Astrocyte of the cerebellum (primary cell): ENCODE results near the gene THAP7.

Experiments used
- DNase-seq: peaks from one replicate; pipeline ENCODE4 v3.0.0-alpha.2; 2011; ENCODE audit warnings: low read depth
- H3K4me3 ChIP-seq: 2 replicates; pipeline ENCODE4 v1.5.1; 2011; ENCODE audit warnings: mild to moderate bottlenecking, low read depth, low read length, moderate library complexity
- CTCF ChIP-seq: IDR thresholded peaks from 2 replicates; pipeline ENCODE4 v1.5.1; 2012; ENCODE audit warnings: low read length, low read depth, moderate library complexity, mild to moderate bottlenecking; ENCODE audit errors: missing control alignments
- in situ Hi-C: cut with HindIII; loops from 2 replicates; pipeline ENCODE4 v1.10.0; 2017; ENCODE audit warnings: low sequenced_read_pairs

The THAP7 gene

GRCh38 chr22:20970939-20971657, 30.8 kb downstream of the THAP7 start:
- TF ChIP-seq CTCF: no peak
- in situ Hi-C loops: no loop called here
- no peak for DNase-seq
- H3K4me3 ChIP-seq: no peak overlapping the region

GRCh38 chr22:20968281-20968977, 33.5 kb downstream of the THAP7 start:
- in situ Hi-C loops: no loop called here
- no peak overlapping the region for H3K4me3 ChIP-seq
- no peak for TF ChIP-seq CTCF
- no peak for DNase-seq

GRCh38 chr22:20967697-20968211, 34.2 kb downstream of the THAP7 start:
- in situ Hi-C loops: no loop called here
- no peak for DNase-seq
- H3K4me3 ChIP-seq: no peak overlapping the region
- no peak for TF ChIP-seq CTCF

GRCh38 chr22:20966883-20967696, 34.8 kb downstream of the THAP7 start, which contains the start of gene AIFM3:
Gene AIFM3 (plus strand): TSS chr22:20967255. CDS start chr22:20967945, 690 bp downstream.
- DNase-seq: no peak
- in situ Hi-C loops: no loop called here
- no peak within 1 kb of the TSS for H3K4me3 ChIP-seq

GRCh38 chr22:20965888-20966855, 35.7 kb downstream of the THAP7 start:
- no peak for TF ChIP-seq CTCF
- no peak for DNase-seq
- H3K4me3 ChIP-seq: no peak overlapping the region
- in situ Hi-C loops: no loop called here

More at GRCh38 chr22:20966883-20967696, 34.8 kb downstream of the THAP7 start, which contains the start of gene AIFM3:
- no peak for TF ChIP-seq CTCF
